Measurements from ENCODE around the gene CDH22. TPM values are rescaled to one million over a fixed set of nuclear protein-coding genes. Genes with fewer than 3 reads are reported as not detected.

CDH22 gene
- total and polyA plus RNA-seq, 7 experiments from 2014 or later, result not detected

DNA sequence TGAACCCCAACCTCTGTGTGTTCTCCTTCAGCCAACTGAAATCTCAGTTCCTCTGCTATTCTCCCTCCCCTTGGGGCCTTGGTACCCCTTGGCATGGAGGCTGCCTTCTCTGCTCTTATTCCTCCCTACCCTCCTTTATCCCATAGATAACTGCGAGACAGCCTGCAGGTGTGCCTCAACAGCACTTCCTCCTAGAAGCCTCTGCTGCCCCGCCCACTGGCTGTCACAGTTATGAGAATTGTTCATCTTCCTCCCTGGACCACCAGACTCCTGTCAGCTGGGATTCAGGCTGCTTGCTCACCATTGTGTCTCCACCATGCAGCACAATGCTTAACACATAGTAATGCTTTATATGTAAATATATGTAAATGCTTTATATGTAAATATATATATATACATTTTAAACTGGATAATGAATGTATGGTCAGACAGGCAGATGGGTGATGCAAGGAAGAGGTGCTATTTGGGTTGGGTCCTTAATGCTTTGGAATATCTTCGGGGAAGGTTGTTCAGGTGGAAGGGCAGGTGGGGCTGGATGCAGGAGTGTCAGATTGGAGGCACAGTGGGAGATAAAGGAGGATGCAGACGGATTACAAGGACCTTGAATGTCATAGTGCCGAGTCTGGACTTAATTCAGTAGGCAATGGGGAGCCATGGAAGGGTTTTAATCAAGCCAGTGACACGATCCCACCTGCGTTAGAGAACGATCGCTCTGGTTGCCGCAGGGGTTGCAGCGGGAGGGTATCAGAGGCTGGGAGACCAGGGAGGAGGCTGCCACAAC, 4.9 kb downstream of the CDH22 start:
- H3K36me3 Mint-ChIP-seq, result no peaks in the 10 kb centered on the region
- intact Hi-C loops (cut with micrococcal nuclease), result no loop called here
- peaks cover 33 to 47% (median 42%) of the 10 kb centered on the region in 5 donors for H3K27me3 Mint-ChIP-seq
- peaks cover 0 to 1% (median 0%) of the 10 kb centered on the region in 11 donors for H3K9me3 Mint-ChIP-seq
- no peak overlapping the region for H3K27ac Mint-ChIP-seq
- no peak overlapping the region for H3K4me3 ChIP-seq (ENCODE audit: low read length)
- POLR2A ChIA-PET, result no interaction called here
- H3K4me1 ChIP-seq (ENCODE audit: control insufficient read depth in 2 of 2, insufficient read depth in 2 of 2, low read length in 2 of 2), result no peaks in the 10 kb centered on the region
- ATAC-seq (no peak), DNase-seq (no peak)
- H3K4me1 Mint-ChIP-seq, result peaks cover 0 to 8% (median 7%) of the 10 kb centered on the region in 7 donors
- H3K4me3 Mint-ChIP-seq, result no peak overlapping the region
- CTCF ChIA-PET, result interaction anchor here (1.4 kb wide), 1 partner anchor 108 kb away, joined by 3 read pairs; no protein-coding TSS in a partner anchor
- no peaks in the 10 kb centered on the region for H3K9me3 ChIP-seq (ENCODE audit: control insufficient read depth in 2 of 3, low read length in 3 of 3)
- no peaks in the 10 kb centered on the region for H3K36me3 ChIP-seq (ENCODE audit: control insufficient read depth in 2 of 3, insufficient read depth in 3 of 3, low read length in 3 of 3)
- peaks cover 0 to 2% of the 10 kb centered on the region in 2 donors for H3K27me3 ChIP-seq (ENCODE audit: control insufficient read depth in 2 of 2, insufficient read depth in 2 of 2, low read length in 2 of 2)
- no peak overlapping the region for H3K27ac ChIP-seq (ENCODE audit: low read depth, low read length)

DNA sequence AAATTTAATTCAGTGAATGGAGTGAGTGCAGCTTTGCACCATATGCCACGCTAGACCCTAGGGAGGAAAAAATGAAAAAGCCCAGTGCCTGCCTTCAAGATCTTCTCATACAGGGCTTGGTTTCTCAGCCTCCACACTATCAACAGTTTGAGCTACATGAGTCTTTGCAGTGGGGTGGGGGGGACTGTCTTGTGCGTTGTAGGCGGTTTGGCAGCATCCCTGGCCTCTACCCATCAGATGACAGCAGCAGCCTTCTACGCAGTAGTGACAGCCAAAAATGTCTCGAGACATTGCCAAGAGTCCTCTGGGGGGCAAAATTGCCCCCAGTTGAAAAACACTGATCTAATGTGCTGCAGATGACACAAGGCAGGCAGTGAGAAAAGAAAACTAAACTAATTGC, 6.2 kb downstream of the CDH22 start:
- H3K9me3 ChIP-seq (ENCODE audit: control insufficient read depth in 2 of 3, low read length in 3 of 3), result no peaks in the 10 kb centered on the region
- peaks cover 0 to 8% (median 7%) of the 10 kb centered on the region in 7 donors for H3K4me1 Mint-ChIP-seq
- H3K36me3 ChIP-seq (ENCODE audit: control insufficient read depth in 2 of 3, insufficient read depth in 3 of 3, low read length in 3 of 3), result no peaks in the 10 kb centered on the region
- no peak overlapping the region for H3K4me3 ChIP-seq (ENCODE audit: low read length)
- no peaks in the 10 kb centered on the region for H3K4me1 ChIP-seq (ENCODE audit: control insufficient read depth in 2 of 2, insufficient read depth in 2 of 2, low read length in 2 of 2)
- peaks cover 38 to 59% (median 47%) of the 10 kb centered on the region in 5 donors for H3K27me3 Mint-ChIP-seq
- intact Hi-C loops (cut with micrococcal nuclease), result no loop called here
- ATAC-seq (no peak), DNase-seq (no peak)
- no peaks in the 10 kb centered on the region for H3K36me3 Mint-ChIP-seq
- POLR2A ChIA-PET, result no interaction called here
- peaks cover 0 to 1% (median 0%) of the 10 kb centered on the region in 11 donors for H3K9me3 Mint-ChIP-seq
- no peak overlapping the region for H3K4me3 Mint-ChIP-seq
- H3K27ac Mint-ChIP-seq, result no peak overlapping the region
- CTCF ChIA-PET, result interaction anchor here (0.6 to 1.4 kb wide), 2 partner anchors 110 to 144 kb away, joined by 3 read pairs; no protein-coding TSS in a partner anchor
- H3K27ac ChIP-seq (ENCODE audit: low read depth, low read length), result no peak overlapping the region
- peaks cover 0 to 1% of the 10 kb centered on the region in 2 donors for H3K27me3 ChIP-seq (ENCODE audit: control insufficient read depth in 2 of 2, insufficient read depth in 2 of 2, low read length in 2 of 2)

DNA sequence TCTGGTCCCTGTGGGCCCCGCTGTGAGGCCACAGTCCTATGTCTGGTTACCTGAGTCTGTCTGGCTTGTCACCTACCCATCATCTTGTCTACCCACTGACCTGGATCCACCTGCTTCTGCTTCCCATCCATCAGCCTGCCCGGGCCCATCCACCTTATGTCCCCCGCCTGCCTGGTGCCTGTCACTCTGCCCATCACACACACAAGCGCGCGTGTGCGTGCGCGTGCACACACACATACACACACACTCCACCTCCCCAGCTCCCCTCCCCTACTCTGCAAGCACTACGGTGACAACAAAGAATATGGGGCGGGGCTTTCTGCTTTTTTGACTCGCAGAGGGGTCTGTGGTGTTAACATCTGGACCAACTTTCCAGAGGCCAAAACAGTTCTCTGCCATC, 8.0 kb downstream of the CDH22 start:
- POLR2A ChIA-PET, result no interaction called here
- Histone ChIP-seq H3K27ac (ENCODE audit: low read depth, low read length) (no peak overlapping the region), H3K9me3 (ENCODE audit: control insufficient read depth in 2 of 3, low read length in 3 of 3) (no peaks in the 10 kb centered on the region), H3K36me3 (ENCODE audit: control insufficient read depth in 2 of 3, insufficient read depth in 3 of 3, low read length in 3 of 3) (no peaks in the 10 kb centered on the region), H3K4me3 (ENCODE audit: low read length) (no peak overlapping the region), H3K27me3 (ENCODE audit: control insufficient read depth in 2 of 2, insufficient read depth in 2 of 2, low read length in 2 of 2) (peaks cover 0 to 4% of the 10 kb centered on the region in 2 donors), H3K4me1 (ENCODE audit: control insufficient read depth in 2 of 2, insufficient read depth in 2 of 2, low read length in 2 of 2) (no peaks in the 10 kb centered on the region)
- Mint-ChIP-seq H3K27me3 (peaks cover 27 to 63% (median 48%) of the 10 kb centered on the region in 5 donors), H3K27ac (no peak overlapping the region), H3K36me3 (no peaks in the 10 kb centered on the region), H3K4me1 (peaks cover 0 to 4% (median 0%) of the 10 kb centered on the region in 7 donors), H3K9me3 (peaks cover 0 to 1% (median 0%) of the 10 kb centered on the region in 11 donors), H3K4me3 (no peak overlapping the region)
- ATAC-seq (no peak), DNase-seq (no peak)
- intact Hi-C loops (cut with micrococcal nuclease), result no loop called here
- CTCF ChIA-PET, result no interaction called here

DNA sequence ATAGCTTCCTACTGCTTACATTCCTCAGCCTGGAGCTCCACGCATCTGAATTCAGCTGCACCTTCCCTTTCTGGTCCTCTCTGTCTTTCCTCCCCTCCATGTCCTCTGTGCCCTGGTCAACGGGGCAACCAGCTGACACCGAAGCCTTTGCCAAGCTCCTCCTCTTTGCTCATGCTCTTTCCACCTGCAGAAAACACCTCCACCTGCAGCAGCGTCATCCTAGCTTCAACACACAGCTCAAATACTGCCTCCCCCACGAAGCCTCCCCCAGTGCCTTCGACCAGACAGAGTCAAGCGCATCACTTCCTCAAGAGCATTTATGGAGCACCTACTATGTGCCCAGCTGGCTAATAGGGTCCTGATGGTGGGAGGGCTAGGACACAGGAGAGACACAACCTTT, 9.2 kb downstream of the CDH22 start:
- Mint-ChIP-seq H3K27ac (no peak overlapping the region), H3K27me3 (peaks cover 23 to 66% (median 49%) of the 10 kb centered on the region in 5 donors), H3K36me3 (no peaks in the 10 kb centered on the region), H3K4me1 (peaks cover 0 to 4% (median 0%) of the 10 kb centered on the region in 7 donors), H3K4me3 (no peak overlapping the region), H3K9me3 (peaks cover 0 to 1% (median 0%) of the 10 kb centered on the region in 11 donors)
- Histone ChIP-seq H3K4me1 (ENCODE audit: control insufficient read depth in 2 of 2, insufficient read depth in 2 of 2, low read length in 2 of 2) (no peaks in the 10 kb centered on the region), H3K27ac (ENCODE audit: low read depth, low read length) (no peak overlapping the region), H3K9me3 (ENCODE audit: control insufficient read depth in 2 of 3, low read length in 3 of 3) (no peaks in the 10 kb centered on the region), H3K27me3 (ENCODE audit: control insufficient read depth in 2 of 2, insufficient read depth in 2 of 2, low read length in 2 of 2) (peaks cover 0 to 4% of the 10 kb centered on the region in 2 donors), H3K36me3 (ENCODE audit: control insufficient read depth in 2 of 3, insufficient read depth in 3 of 3, low read length in 3 of 3) (no peaks in the 10 kb centered on the region), H3K4me3 (ENCODE audit: low read length) (no peak overlapping the region)
- intact Hi-C loops (cut with micrococcal nuclease), result no loop called here
- DNase-seq (no peak), ATAC-seq (no peak)
- ChIA-PET POLR2A (interaction anchor here (0.5 kb wide), 1 partner anchor 806 kb away, joined by 3 read pairs; no protein-coding TSS in a partner anchor), CTCF (interaction anchor here (1.0 kb wide), 1 partner anchor 12 kb away, joined by 3 read pairs; no protein-coding TSS in a partner anchor)

DNA sequence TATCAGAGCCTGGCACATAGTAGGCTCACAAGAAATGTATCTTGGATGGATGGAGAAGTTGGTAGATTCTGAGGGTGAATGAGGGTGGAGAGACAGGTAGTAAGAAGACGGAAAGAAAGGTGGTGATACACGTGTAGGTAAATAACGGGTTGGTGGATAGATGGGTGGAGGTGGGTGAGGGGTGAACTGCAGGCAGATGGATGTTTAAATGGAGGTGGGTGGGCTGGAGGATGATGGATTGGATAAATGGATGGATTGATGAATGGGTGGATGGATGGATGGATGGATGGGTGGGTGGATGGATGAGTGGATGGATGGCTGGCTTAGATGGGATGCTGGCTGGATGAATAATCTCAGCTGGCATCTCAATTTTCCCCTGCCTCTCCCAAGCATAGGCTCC, 9.9 kb downstream of the CDH22 start:
- Histone ChIP-seq H3K9me3 (ENCODE audit: control insufficient read depth in 2 of 3, low read length in 3 of 3) (no peaks in the 10 kb centered on the region), H3K4me1 (ENCODE audit: control insufficient read depth in 2 of 2, insufficient read depth in 2 of 2, low read length in 2 of 2) (no peaks in the 10 kb centered on the region), H3K27me3 (ENCODE audit: control insufficient read depth in 2 of 2, insufficient read depth in 2 of 2, low read length in 2 of 2) (peaks cover 0 to 4% of the 10 kb centered on the region in 2 donors), H3K27ac (ENCODE audit: low read depth, low read length) (no peak overlapping the region), H3K36me3 (ENCODE audit: control insufficient read depth in 2 of 3, insufficient read depth in 3 of 3, low read length in 3 of 3) (no peaks in the 10 kb centered on the region), H3K4me3 (ENCODE audit: low read length) (no peak overlapping the region)
- intact Hi-C loops (cut with micrococcal nuclease), result no loop called here
- CTCF ChIA-PET, result no interaction called here
- no peak for DNase-seq
- peaks cover 16 to 64% (median 48%) of the 10 kb centered on the region in 5 donors for H3K27me3 Mint-ChIP-seq
- no peaks in the 10 kb centered on the region for H3K9me3 Mint-ChIP-seq
- ATAC-seq, result no peak
- H3K27ac Mint-ChIP-seq, result no peak overlapping the region
- H3K4me1 Mint-ChIP-seq, result peaks cover 0 to 4% (median 0%) of the 10 kb centered on the region in 7 donors
- POLR2A ChIA-PET, result interaction anchor here (0.6 kb wide), 1 partner anchor 115 kb away, joined by 5 read pairs; no protein-coding TSS in a partner anchor
- H3K4me3 Mint-ChIP-seq, result no peak overlapping the region
- no peaks in the 10 kb centered on the region for H3K36me3 Mint-ChIP-seq

GRCh38 chr20:46296526-46297250, 11.6 kb downstream of the CDH22 start:
- Mint-ChIP-seq H3K9me3 (peaks cover 0 to 4% (median 0%) of the 10 kb centered on the region in 11 donors), H3K36me3 (peaks cover 0 to 3% (median 0%) of the 10 kb centered on the region in 5 donors), H3K4me3 (no peak overlapping the region), H3K27ac (no peak overlapping the region), H3K4me1 (peaks cover 0 to 2% (median 0%) of the 10 kb centered on the region in 7 donors), H3K27me3 (peaks cover 12 to 69% (median 54%) of the 10 kb centered on the region in 5 donors)
- no peak for DNase-seq
- H3K36me3 ChIP-seq (ENCODE audit: control insufficient read depth in 2 of 3, insufficient read depth in 3 of 3, low read length in 3 of 3), result no peaks in the 10 kb centered on the region
- no peak overlapping the region for H3K27ac ChIP-seq (ENCODE audit: low read depth, low read length)
- POLR2A ChIA-PET, result no interaction called here
- ATAC-seq, result no peak
- CTCF ChIA-PET, result interaction anchor here (0.7 kb wide), 1 partner anchor 66 kb away, joined by 3 read pairs; no protein-coding TSS in a partner anchor
- H3K9me3 ChIP-seq (ENCODE audit: control insufficient read depth in 2 of 3, low read length in 3 of 3), result no peaks in the 10 kb centered on the region
- H3K27me3 ChIP-seq (ENCODE audit: control insufficient read depth in 2 of 2, insufficient read depth in 2 of 2, low read length in 2 of 2), result peaks cover 0 to 4% of the 10 kb centered on the region in 2 donors
- no peak overlapping the region for H3K4me3 ChIP-seq (ENCODE audit: low read length)
- intact Hi-C loops (cut with micrococcal nuclease), result no loop called here
- no peaks in the 10 kb centered on the region for H3K4me1 ChIP-seq (ENCODE audit: control insufficient read depth in 2 of 2, insufficient read depth in 2 of 2, low read length in 2 of 2)

Measured in naive thymus-derived CD4-positive, alpha-beta T cell (primary cell).